T-cell (primary cell): ENCODE results near the gene LCN15. TPM values are rescaled to one million over a fixed set of nuclear protein-coding genes. Genes with fewer than 3 reads are reported as not detected.
"Not testable (repeated sequence)": the region's sequence is repeated elsewhere in the genome, so short reads cannot be mapped to it uniquely, and the experiment has no call there.

ENCODE experiments used
- ATAC-seq, 4 experiments: fragments of 200-7000 bp in 3 of 4; fragments of 150-1000 bp in 1 of 4; cut with Tn5 transposase; replicated peaks in 1 of 4; 1 replicate in 3 of 4; 2 replicates in 1 of 4; pipeline ENCODE4 v1.10.0; 2021; ENCODE audit warnings: moderate library complexity in 3 of 4, mild to moderate bottlenecking in 2 of 4, moderate number of reproducible peaks in 1 of 4
- CTCF ChIA-PET, 2 donors: fragments of 300-600 bp; sonication (Branson Sonifier 250); formaldehyde crosslinking; loops; one replicate each; lab custom pipeline; 2022; ENCODE audit warnings: antibody characterized with exemption in 2 of 2; lab: Charles Lee
- POLR2A ChIA-PET, 2 donors: fragments of 300-600 bp; sonication (Branson Sonifier 250); formaldehyde crosslinking; loops; one replicate each; lab custom pipeline; 2022; ENCODE audit warnings: antibody characterized with exemption in 2 of 2; lab: Charles Lee
- DNase-seq, 35 experiments: peaks; one replicate each; pipeline versions ENCODE4 v3.0.0 to v3.0.0-alpha.2; 2013 to 2023
- H3K27ac ChIP-seq: one replicate; pipeline ENCODE4 v1.5.1; 2013; ENCODE audit warnings: low read length
- H3K27me3 ChIP-seq, 2 experiments: replicated peaks in 1 of 2; 1 replicate in 1 of 2; 2 replicates in 1 of 2; pipeline versions ENCODE4 v1.6.1 to v1.7.0; 2013; ENCODE audit warnings: low read length in 1 of 2, mixed read lengths in 1 of 2; ENCODE audit not compliant: control insufficient read depth in 2 of 2, insufficient read depth in 2 of 2; ENCODE audit errors: extremely low read depth in 1 of 2
- H3K36me3 ChIP-seq, 2 donors: 1 replicate in 1 of 2; 2 replicates in 1 of 2; pipeline versions ENCODE4 v1.6.1 to v1.7.0; 2013; ENCODE audit warnings: low read length in 1 of 2; ENCODE audit not compliant: control insufficient read depth in 2 of 2, insufficient read depth in 1 of 2; ENCODE audit errors: extremely low read depth in 1 of 2
- H3K4me1 ChIP-seq, 2 experiments: 1 replicate in 1 of 2; 2 replicates in 1 of 2; pipeline versions ENCODE4 v1.6.1 to v1.7.0; 2013; ENCODE audit warnings: low read length in 2 of 2, mixed read lengths in 1 of 2; ENCODE audit not compliant: insufficient read depth in 2 of 2, control insufficient read depth in 1 of 2; ENCODE audit errors: extremely low read depth in 1 of 2
- H3K4me3 ChIP-seq, 2 donors: 1 replicate in 1 of 2; 2 replicates in 1 of 2; pipeline versions ENCODE4 v1.5.1 to v1.7.0; 2013; ENCODE audit warnings: mild to moderate bottlenecking in 2 of 2, low read length in 1 of 2, moderate library complexity in 1 of 2; ENCODE audit not compliant: control insufficient read depth in 1 of 2; ENCODE audit errors: extremely low read depth in 1 of 2
- H3K9me3 ChIP-seq: 2 replicates; pipeline ENCODE4 v1.7.0; 2013
- H3K27ac Mint-ChIP-seq, 2 donors: one replicate each; pipeline ENCODE4 v1.8.0; 2020 to 2021; ENCODE audit warnings: mild to moderate bottlenecking in 2 of 2, mixed read lengths in 2 of 2
- H3K27me3 Mint-ChIP-seq, 2 donors: one replicate each; pipeline ENCODE4 v1.8.0; 2021 to 2022; ENCODE audit warnings: mixed read lengths in 2 of 2
- H3K36me3 Mint-ChIP-seq: one replicate; pipeline ENCODE4 v1.8.0; 2021; ENCODE audit warnings: mixed read lengths
- H3K4me1 Mint-ChIP-seq, 3 donors: one replicate each; pipeline ENCODE4 v1.8.0; 2020 to 2022; ENCODE audit warnings: mixed read lengths in 3 of 3, mild to moderate bottlenecking in 1 of 3
- H3K4me3 Mint-ChIP-seq, 3 donors: one replicate each; pipeline ENCODE4 v1.8.0; 2020 to 2022; ENCODE audit warnings: mild to moderate bottlenecking in 3 of 3, mixed read lengths in 3 of 3, moderate library complexity in 3 of 3
- H3K9me3 Mint-ChIP-seq, 3 donors: one replicate each; pipeline ENCODE4 v1.8.0; 2020 to 2022; ENCODE audit warnings: mixed read lengths in 3 of 3
- WGBS: methylation state at CpG from one replicate; pipeline ENCODE4 v1.1.5; 2013; ENCODE audit warnings: missing lambda C conversion rate; ENCODE audit not compliant: insufficient coverage; 5-methylcytosine and 5-hydroxymethylcytosine counted together
- total RNA-seq, 35 experiments: library from RNA in 6 of 35; stranded (reverse) in 6 of 35; fragments of 120-200 nt in 1 of 35; gene quantifications; one replicate each; pipeline versions ENCODE4 v1.2.1 to v1.2.4 and lab custom pipeline; 2013 to 2026

Gene LCN15
- total RNA-seq, 5 donors from 2014 or later (not counting 1 experiment from before 2014, with no cell fraction given) = not detected

DNA sequence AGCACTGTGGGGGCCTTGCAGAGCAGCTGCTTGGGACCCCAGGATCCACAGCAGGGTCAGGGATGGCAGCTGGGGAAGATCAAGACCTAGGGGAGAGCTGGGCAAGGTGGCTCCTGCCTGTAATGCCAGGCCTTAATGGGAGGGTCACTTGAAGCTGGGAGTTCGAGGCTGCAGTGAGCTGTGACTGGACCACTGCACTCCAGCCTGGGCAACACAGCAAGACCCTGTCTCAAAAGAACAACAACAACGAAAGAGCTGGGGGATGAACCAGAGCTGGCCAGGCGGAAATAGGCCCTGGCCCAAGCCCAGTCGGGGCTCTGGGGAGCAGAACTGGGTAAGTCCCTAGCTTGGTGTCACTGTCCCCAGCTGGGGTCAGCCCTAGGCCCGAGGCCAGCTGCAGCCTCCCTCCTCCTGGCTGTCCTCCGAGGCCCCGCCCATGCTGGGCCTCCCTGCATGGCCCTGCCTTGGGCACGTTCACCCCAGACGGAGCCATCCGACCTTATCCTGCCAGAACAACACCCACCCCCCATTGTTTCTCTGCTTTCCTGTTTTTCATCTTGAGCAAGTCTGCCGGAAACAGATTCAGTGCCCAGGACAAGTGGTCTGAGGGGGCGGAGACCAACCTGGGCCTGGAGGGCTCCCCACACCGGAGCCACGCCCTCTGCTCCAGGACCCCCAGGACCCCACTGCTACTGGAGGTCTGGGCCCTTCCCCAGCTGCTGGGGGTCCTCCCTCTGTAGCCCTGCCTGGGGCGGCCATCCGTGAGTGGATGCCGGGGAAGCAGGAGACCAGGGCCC, 50.0 kb downstream of the LCN15 start:
- H3K27ac ChIP-seq = no peak overlapping the region
- peaks cover 13 to 45% of the 10 kb centered on the region in 2 donors for H3K27me3 Mint-ChIP-seq

DNA sequence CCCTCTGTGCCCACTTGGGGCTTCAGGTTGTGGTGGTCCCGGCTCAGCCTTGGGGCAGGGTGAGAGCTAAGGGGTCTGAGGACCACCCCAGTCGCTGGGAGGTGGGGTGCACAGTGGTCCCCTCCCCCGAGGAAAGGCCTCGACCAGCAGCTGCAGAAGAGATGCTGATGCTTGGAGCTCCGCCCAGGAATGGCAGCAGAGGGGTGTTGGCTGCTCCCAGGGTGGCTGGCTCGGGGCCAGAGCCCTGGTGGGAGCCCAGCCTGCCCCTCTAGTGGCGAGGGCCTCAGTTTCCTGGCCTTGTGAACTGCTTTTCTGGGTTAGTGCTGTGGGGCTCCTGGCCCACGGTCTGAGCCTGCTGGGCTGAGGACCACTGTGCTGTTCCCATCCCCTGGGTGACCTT, 50.8 kb downstream of the LCN15 start:
- Mint-ChIP-seq H3K36me3 (no peaks in the 10 kb centered on the region), H3K4me1 (peaks cover 4 to 11% (median 11%) of the 10 kb centered on the region in 3 donors), H3K27ac (no peak overlapping the region), H3K9me3 (no peaks in the 10 kb centered on the region), H3K27me3 (peaks cover 13 to 50% of the 10 kb centered on the region in 2 donors), H3K4me3 (peak overlapping the region in 2 of 3 donors; percentile 28 to 37)
- Histone ChIP-seq H3K36me3 (no peaks in the 10 kb centered on the region), H3K4me1 (peaks cover 0 to 17% of the 10 kb centered on the region in 2 experiments), H3K27ac (no peak overlapping the region), H3K9me3 (no peaks in the 10 kb centered on the region), H3K27me3 (peaks cover 0 to 78% of the 10 kb centered on the region in 2 experiments), H3K4me3 (no peak overlapping the region)
- no peak for ATAC-seq
- no peak for DNase-seq
- CTCF ChIA-PET = interaction anchor here in 1 of 2 donors (0.5 kb wide), 1 partner anchor 13 kb away, joined by 3 read pairs; no protein-coding TSS in a partner anchor
- WGBS = 49% methylated on average over 7 of the region's 8 CpGs
- POLR2A ChIA-PET = no interaction called here

More for the DNA sequence above, 50.0 kb downstream of the LCN15 start:
- POLR2A ChIA-PET = no interaction called here
- Mint-ChIP-seq H3K27ac (no peak overlapping the region), H3K4me1 (peaks cover 4 to 15% (median 11%) of the 10 kb centered on the region in 3 donors), H3K36me3 (no peaks in the 10 kb centered on the region), H3K4me3 (peak overlapping the region in 1 of 3 donors; percentile 28), H3K9me3 (no peaks in the 10 kb centered on the region)
- no peak for DNase-seq
- Histone ChIP-seq H3K9me3 (no peaks in the 10 kb centered on the region), H3K36me3 (no peaks in the 10 kb centered on the region), H3K4me1 (peaks cover 0 to 24% of the 10 kb centered on the region in 2 experiments), H3K27me3 (peaks cover 0 to 76% of the 10 kb centered on the region in 2 experiments), H3K4me3 (no peak overlapping the region)
- CTCF ChIA-PET = interaction anchor here in 1 of 2 donors (0.5 to 0.6 kb wide), 2 partner anchors 13 kb away, joined by 3 to 4 read pairs; no protein-coding TSS in a partner anchor
- ATAC-seq = no peak
- 69% methylated on average over 15 of the region's 17 CpGs for WGBS

GRCh38 chr9:136712690-136713544, 51.4 kb downstream of the LCN15 start:
- no peaks in the 10 kb centered on the region for H3K36me3 Mint-ChIP-seq
- no peak for DNase-seq
- H3K27me3 ChIP-seq = peaks cover 0 to 75% of the 10 kb centered on the region in 2 experiments
- peaks cover 13 to 53% of the 10 kb centered on the region in 2 donors for H3K27me3 Mint-ChIP-seq
- no peak overlapping the region for H3K27ac Mint-ChIP-seq
- 10% methylated on average over 44 of the region's 56 CpGs for WGBS
- H3K36me3 ChIP-seq = no peaks in the 10 kb centered on the region
- ATAC-seq = no peak
- H3K27ac ChIP-seq = no peak overlapping the region
- peak overlapping the region in 2 of 3 donors; percentile 3 to 37 for H3K4me3 Mint-ChIP-seq
- H3K4me3 ChIP-seq = peak overlapping the region in 1 of 2 donors; percentile 12
- H3K9me3 Mint-ChIP-seq = no peaks in the 10 kb centered on the region
- H3K4me1 Mint-ChIP-seq = peaks cover 4 to 11% (median 9%) of the 10 kb centered on the region in 3 donors
- H3K4me1 ChIP-seq = peaks cover 0 to 13% of the 10 kb centered on the region in 2 experiments
- ChIA-PET POLR2A (no interaction called here), CTCF (no interaction called here)
- no peaks in the 10 kb centered on the region for H3K9me3 ChIP-seq

DNA sequence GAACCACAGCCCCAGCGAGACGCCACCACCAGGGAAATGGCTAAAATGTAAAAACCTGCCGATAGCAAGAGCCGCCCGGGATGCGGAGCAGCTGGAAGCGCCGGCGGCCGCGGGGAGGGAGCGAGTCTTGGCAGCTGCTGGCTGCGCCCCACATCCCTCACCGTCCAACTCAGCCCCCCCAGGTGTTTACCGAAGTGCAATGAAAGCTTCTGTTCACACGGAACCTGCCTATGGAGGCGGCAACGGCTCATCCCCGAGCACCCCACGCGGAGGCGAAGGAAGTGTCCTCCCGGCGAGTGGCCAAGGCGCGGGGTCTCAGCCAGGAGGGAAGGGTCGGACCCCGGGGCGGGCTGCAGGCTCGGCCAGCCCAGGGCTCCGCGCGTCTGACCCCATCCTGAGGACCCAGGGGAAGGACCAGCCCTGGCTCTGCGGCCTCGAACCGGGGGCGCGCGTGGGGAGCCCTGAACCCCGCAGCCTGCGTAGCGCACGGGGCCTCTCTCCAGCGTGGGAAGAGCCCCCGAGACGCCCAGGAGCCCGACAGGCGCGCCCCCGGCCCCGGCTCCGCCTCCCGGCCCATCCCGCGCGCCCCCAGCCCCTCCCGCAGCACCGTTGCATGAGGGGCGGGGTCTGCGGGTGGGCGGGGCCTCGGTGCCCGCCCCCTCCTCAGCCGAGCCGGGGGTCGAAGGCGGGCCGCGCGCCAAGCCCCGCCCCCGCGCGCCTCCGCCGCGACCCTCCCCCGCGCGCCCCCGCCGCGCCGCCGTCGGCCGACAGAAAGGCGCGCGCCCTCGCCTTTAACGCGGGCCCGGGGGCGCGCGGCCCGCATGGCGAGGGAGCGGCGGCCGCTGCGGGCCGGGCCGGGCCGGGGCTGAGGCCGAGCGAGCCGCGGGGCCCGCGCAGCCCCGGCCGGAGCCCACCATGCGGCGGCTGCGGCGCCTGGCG, 52.3 kb downstream of the LCN15 start, which contains the start of gene DIPK1B:
Gene DIPK1B (plus strand): TSS at position 822 of the 939 bp plus-strand sequence. CDS start 94 bp downstream, at position 916.
- ChIA-PET CTCF (interaction anchor here in 1 of 2 donors (0.6 kb wide), 1 partner anchor 11 kb away, joined by 3 read pairs; no protein-coding TSS in a partner anchor), POLR2A (no interaction called here)
- H3K27ac Mint-ChIP-seq = no peak within 1 kb of the TSS
- 2% methylated on average over 118 of the region's 119 CpGs for WGBS
- no peaks in the 10 kb centered on the region for H3K9me3 Mint-ChIP-seq
- H3K4me1 ChIP-seq = peaks cover 0 to 13% of the 10 kb centered on the region in 2 experiments
- H3K36me3 Mint-ChIP-seq = no peaks in the 10 kb centered on the region
- H3K27me3 ChIP-seq = peaks cover 0 to 72% of the 10 kb centered on the region in 2 experiments
- peak within 1 kb of the TSS; percentile 52 to 77 (median 63) for H3K4me3 Mint-ChIP-seq
- DNase-seq (peak in 3 of 35 experiments; percentile 15 to 29 (median 21)), ATAC-seq (peak; percentile 41 to 49 (median 42))
- H3K9me3 ChIP-seq = no peaks in the 10 kb centered on the region
- no peak within 1 kb of the TSS for H3K27ac ChIP-seq
- H3K27me3 Mint-ChIP-seq = peaks cover 13 to 54% of the 10 kb centered on the region in 2 donors
- H3K36me3 ChIP-seq = no peaks in the 10 kb centered on the region
- H3K4me3 ChIP-seq = peak within 1 kb of the TSS in 1 of 2 donors; percentile 74
- H3K4me1 Mint-ChIP-seq = peaks cover 4 to 11% (median 9%) of the 10 kb centered on the region in 3 donors

DNA sequence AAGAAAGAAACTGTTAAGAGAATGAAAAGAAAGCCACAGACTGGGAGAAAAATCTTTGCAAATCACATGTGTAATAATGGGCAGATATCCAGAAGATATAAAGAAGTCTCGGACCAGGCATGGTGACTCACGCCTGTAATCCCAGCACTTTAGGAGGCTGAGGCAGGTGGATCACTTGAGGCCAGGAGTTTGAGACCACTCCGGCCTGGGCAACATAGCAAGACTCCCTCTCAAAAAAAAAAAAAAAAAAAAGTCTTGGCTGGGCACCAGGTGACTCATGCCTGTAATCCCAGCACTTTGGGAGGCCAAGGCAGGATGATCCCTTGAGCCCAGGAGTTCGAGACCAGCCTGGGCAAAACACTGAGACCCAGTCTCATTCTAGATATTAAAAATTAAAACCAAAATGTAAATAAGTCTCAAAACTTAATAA, 53.1 kb downstream of the LCN15 start:
- DNase-seq, H3K36me3 Mint-ChIP-seq, ATAC-seq, H3K9me3 ChIP-seq, H3K9me3 Mint-ChIP-seq, H3K4me3 ChIP-seq, H3K27ac Mint-ChIP-seq, H3K36me3 ChIP-seq, H3K27ac ChIP-seq, POLR2A ChIA-PET: not testable (repeated sequence)
- Histone ChIP-seq H3K27me3 (peaks cover 0 to 71% of the 10 kb centered on the region in 2 experiments), H3K4me1 (peaks cover 0 to 13% of the 10 kb centered on the region in 2 experiments)
- CTCF ChIA-PET = interaction anchor here in 1 of 2 donors (0.6 kb wide), 1 partner anchor 10 kb away, joined by 3 read pairs; no protein-coding TSS in a partner anchor
- H3K4me1 Mint-ChIP-seq = peaks cover 4 to 11% (median 9%) of the 10 kb centered on the region in 3 donors
- peaks cover 13 to 50% of the 10 kb centered on the region in 2 donors for H3K27me3 Mint-ChIP-seq
- no CpG with 5 or more reads among the region's 4 CpGs for WGBS
- H3K4me3 Mint-ChIP-seq = peak overlapping the region; percentile 52 to 77 (median 63)
